CD4-positive, alpha-beta T cell treated with Interleukin-17A for 4 hours (primary cell): ENCODE measurements around the gene MBP.
A peak's percentile ranks its signal among the peaks of the same experiment; 100 is the strongest.

ENCODE experiments used
- DNase-seq: peaks from one replicate; pipeline ENCODE4 v3.0.0-alpha.2; 2020; ENCODE audit warnings: mixed read lengths

MBP gene

GRCh38 chr18:77016936-77017335, 115.6 kb downstream of the MBP start:
- DNase-seq: no peak

GRCh38 chr18:77015771-77016710, 116.5 kb downstream of the MBP start:
- no peak for DNase-seq

- DNase-seq: no peak
These were observed 117.4 kb downstream of the MBP start for GRCh38 chr18:77015169-77015568.

- no peak for DNase-seq
These were observed 118.0 kb downstream of the MBP start for GRCh38 chr18:77014538-77014937.

- DNase-seq: no peak
These were observed 118.6 kb downstream of the MBP start for GRCh38 chr18:77013811-77014521.

GRCh38 chr18:77012806-77013541, 119.6 kb downstream of the MBP start:
- no peak for DNase-seq

- DNase-seq: no peak
These were observed 120.5 kb downstream of the MBP start for GRCh38 chr18:77012120-77012519.

GRCh38 chr18:77009675-77010074, 122.9 kb downstream of the MBP start:
- DNase-seq: no peak

- DNase-seq: no peak
These were observed 123.8 kb downstream of the MBP start for GRCh38 chr18:77008576-77009315.

- DNase-seq: no peak
These were observed 124.6 kb downstream of the MBP start for GRCh38 chr18:77008006-77008405.

- DNase-seq: no peak
These were observed 125.3 kb downstream of the MBP start for GRCh38 chr18:77007251-77007650.

GRCh38 chr18:77006305-77007175, 126.0 kb downstream of the MBP start:
- no peak for DNase-seq

- no peak for DNase-seq
These were observed 126.9 kb downstream of the MBP start for GRCh38 chr18:77005651-77006195.

GRCh38 chr18:77004555-77005380, 127.8 kb downstream of the MBP start:
- DNase-seq: peak; percentile 44

GRCh38 chr18:77003316-77003715, 129.3 kb downstream of the MBP start:
- no peak for DNase-seq

- no peak for DNase-seq
These were observed 130.1 kb downstream of the MBP start for GRCh38 chr18:77002496-77002895.

GRCh38 chr18:77001979-77002378, 130.6 kb downstream of the MBP start:
- no peak for DNase-seq

GRCh38 chr18:77001041-77001440, 131.5 kb downstream of the MBP start:
- DNase-seq: no peak

- DNase-seq: peak; percentile 73
These were observed 132.1 kb downstream of the MBP start for GRCh38 chr18:77000527-77000926.

GRCh38 chr18:76999077-76999476, 133.5 kb downstream of the MBP start:
- no peak for DNase-seq
